Activated CD8-positive, alpha-beta memory T cell treated with anti-CD3 and anti-CD28 coated beads for 1 hour (primary cell): ENCODE results near the gene RNPEPL1.
A peak's percentile ranks its signal among the peaks of the same experiment; 100 is the strongest.

Experiments
- DNase-seq, 2 donors: peaks; one replicate each; pipeline ENCODE4 v3.0.0-alpha.2; 2020; ENCODE audit warnings: low read depth in 1 of 2; ENCODE audit errors: extremely low read depth in 1 of 2

RNPEPL1 gene

GRCh38 chr2:240563951-240564560, 4.2 kb upstream of the RNPEPL1 start:
- DNase-seq: no peak

- no peak for DNase-seq
Measured at GRCh38 chr2:240564561-240565332, 3.5 kb upstream of the RNPEPL1 start.

GRCh38 chr2:240565333-240566202, 2.7 kb upstream of the RNPEPL1 start:
- DNase-seq: peak; percentile 82 to 83

GRCh38 chr2:240566203-240567136, 1.8 kb upstream of the RNPEPL1 start:
- DNase-seq: peak; percentile 86 to 91

- DNase-seq: no peak
Measured at GRCh38 chr2:240567137-240567871, 980 bp upstream of the RNPEPL1 start.

- no peak for DNase-seq
Measured at GRCh38 chr2:240568678-240569522, 616 bp downstream of the RNPEPL1 start.

GRCh38 chr2:240569523-240569997, 1.3 kb downstream of the RNPEPL1 start:
- DNase-seq: no peak

GRCh38 chr2:240569998-240570530, 1.8 kb downstream of the RNPEPL1 start:
- no peak for DNase-seq

- DNase-seq: no peak
Measured at GRCh38 chr2:240570531-240571313, 2.4 kb downstream of the RNPEPL1 start.

GRCh38 chr2:240571314-240571973, 3.2 kb downstream of the RNPEPL1 start:
- no peak for DNase-seq

GRCh38 chr2:240572141-240573031, 4.1 kb downstream of the RNPEPL1 start:
- DNase-seq: no peak

GRCh38 chr2:240573071-240573515, 4.8 kb downstream of the RNPEPL1 start:
- no peak for DNase-seq

- DNase-seq: no peak
Measured at GRCh38 chr2:240573516-240574385, 5.5 kb downstream of the RNPEPL1 start.

GRCh38 chr2:240574386-240575100, 6.3 kb downstream of the RNPEPL1 start:
- no peak for DNase-seq
